ENCODE data around the gene TRIM74.
"Not testable (repeated sequence)": the region's sequence is repeated elsewhere in the genome, so short reads cannot be mapped to it uniquely, and the experiment has no call there.

GRCh38 chr7:72928216-72928615 lies 41.0 kb downstream of the TRIM74 start:
- TF ChIP-seq SUZ12 (IDR thresholded peaks at IDR 0.05; ENCODE audit: extremely low read depth, insufficient read depth, insufficient read length); YY1 (IDR thresholded peaks at IDR 0.05; ENCODE audit: insufficient read depth, insufficient read length): not testable (repeated sequence)
